VCaP (cell line): ENCODE data around the gene ELOVL2.
"Not testable (repeated sequence)": the region's sequence is repeated elsewhere in the genome, so short reads cannot be mapped to it uniquely, and the experiment has no call there.

ENCODE experiments used
- H3K27ac ChIP-seq: fragments of 450-650 bp; 2 replicates; pipeline ENCODE4 v1.5.1; 2017
- TF ChIP-seq, protein P1 (sequence below): fragments of 450-650 bp; conservative IDR thresholded peaks from 2 replicates; pipeline ENCODE4 v1.5.1; 2017; ENCODE audit warnings: mild to moderate bottlenecking, moderate library complexity

Gene ELOVL2

DNA sequence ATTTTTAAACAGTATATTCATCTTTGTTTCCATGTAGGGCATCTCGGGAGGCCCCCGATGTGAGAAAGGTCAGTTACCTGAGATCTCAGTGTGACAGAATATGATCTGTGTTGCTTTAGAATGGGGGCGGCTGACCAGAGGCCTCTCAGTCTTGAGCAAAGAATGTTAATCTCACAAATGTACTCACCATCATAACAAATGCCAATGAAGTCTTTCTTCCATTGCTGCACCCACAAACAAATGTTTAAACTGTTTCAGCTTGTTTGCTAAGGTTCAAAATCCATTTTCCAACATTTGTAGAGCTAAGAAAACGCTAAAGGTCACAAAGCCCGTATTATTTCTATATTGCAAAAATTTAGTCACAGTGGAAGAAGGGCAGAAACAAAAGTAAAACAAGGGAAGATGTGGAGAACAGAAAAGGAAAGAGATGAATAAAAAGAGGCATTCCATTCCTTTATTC, 31.8 kb downstream of the ELOVL2 start:
- H3K27ac ChIP-seq, result no peak overlapping the region
- TF ChIP-seq, protein P1, sequence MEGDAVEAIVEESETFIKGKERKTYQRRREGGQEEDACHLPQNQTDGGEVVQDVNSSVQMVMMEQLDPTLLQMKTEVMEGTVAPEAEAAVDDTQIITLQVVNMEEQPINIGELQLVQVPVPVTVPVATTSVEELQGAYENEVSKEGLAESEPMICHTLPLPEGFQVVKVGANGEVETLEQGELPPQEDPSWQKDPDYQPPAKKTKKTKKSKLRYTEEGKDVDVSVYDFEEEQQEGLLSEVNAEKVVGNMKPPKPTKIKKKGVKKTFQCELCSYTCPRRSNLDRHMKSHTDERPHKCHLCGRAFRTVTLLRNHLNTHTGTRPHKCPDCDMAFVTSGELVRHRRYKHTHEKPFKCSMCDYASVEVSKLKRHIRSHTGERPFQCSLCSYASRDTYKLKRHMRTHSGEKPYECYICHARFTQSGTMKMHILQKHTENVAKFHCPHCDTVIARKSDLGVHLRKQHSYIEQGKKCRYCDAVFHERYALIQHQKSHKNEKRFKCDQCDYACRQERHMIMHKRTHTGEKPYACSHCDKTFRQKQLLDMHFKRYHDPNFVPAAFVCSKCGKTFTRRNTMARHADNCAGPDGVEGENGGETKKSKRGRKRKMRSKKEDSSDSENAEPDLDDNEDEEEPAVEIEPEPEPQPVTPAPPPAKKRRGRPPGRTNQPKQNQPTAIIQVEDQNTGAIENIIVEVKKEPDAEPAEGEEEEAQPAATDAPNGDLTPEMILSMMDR, result no peak

DNA sequence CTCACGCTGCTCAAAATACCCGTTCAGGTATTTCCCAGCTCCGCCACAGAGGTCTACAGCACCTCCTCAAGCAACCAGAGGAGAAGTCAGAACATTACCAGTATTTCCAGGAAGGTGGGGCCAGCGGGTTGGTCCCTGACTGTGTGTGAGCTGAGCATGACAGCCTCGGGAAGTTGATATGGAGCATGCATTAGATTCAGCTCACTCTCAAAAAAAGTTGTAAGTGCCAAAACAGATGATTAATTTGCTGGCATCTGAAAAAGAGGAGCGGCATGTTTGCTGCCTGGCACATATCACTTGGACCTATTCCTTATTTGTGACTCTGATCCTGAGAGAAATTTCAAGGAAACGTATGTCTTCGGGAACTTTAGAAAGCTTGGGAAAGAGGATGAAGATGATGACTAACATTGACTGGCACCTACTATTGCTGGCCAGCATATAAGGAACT, 32.3 kb downstream of the ELOVL2 start:
- TF ChIP-seq, protein P1, result no peak
- no peak overlapping the region for H3K27ac ChIP-seq

DNA sequence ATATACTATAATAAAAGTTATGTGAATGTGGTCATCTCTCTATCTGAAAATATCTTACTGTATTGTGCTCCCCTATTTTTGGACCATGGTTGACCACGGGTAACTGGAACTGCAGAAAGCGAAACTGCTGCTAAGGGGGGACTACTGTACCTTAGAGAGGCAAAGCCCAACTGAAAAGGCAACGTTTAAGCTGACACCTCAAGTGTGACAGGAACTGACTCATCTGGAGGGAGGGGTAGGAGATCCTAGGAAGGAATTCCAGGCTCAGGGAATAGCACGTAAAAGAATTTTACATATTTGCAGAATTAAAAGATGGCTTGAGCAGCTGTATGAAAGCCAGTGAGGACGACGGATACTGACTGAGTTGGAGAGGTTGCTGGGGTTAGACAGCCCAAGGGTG, 34.8 kb downstream of the ELOVL2 start:
- no peak overlapping the region for H3K27ac ChIP-seq
- TF ChIP-seq, protein P1, result no peak

DNA sequence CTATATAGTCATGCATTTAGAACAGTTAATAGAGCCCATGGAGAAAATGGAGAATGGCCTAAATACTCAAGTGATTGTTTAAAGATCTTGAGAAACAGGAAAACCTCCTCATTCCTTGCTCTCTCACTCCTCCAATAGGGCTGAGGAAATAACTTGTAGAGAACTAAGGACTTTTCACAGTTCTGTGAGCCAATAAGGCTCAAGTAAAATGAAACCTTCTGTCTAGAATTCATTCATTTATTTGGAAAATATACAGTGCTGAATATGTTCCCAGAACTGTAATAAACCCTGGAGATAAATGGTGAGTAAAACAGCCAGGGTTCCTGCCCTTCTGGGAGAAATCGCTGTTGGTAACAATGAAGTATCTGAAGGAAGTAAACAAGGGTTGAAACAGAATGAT, 35.3 kb downstream of the ELOVL2 start:
- TF ChIP-seq, protein P1, result no peak
- H3K27ac ChIP-seq, result peak overlapping the region; percentile 35

DNA sequence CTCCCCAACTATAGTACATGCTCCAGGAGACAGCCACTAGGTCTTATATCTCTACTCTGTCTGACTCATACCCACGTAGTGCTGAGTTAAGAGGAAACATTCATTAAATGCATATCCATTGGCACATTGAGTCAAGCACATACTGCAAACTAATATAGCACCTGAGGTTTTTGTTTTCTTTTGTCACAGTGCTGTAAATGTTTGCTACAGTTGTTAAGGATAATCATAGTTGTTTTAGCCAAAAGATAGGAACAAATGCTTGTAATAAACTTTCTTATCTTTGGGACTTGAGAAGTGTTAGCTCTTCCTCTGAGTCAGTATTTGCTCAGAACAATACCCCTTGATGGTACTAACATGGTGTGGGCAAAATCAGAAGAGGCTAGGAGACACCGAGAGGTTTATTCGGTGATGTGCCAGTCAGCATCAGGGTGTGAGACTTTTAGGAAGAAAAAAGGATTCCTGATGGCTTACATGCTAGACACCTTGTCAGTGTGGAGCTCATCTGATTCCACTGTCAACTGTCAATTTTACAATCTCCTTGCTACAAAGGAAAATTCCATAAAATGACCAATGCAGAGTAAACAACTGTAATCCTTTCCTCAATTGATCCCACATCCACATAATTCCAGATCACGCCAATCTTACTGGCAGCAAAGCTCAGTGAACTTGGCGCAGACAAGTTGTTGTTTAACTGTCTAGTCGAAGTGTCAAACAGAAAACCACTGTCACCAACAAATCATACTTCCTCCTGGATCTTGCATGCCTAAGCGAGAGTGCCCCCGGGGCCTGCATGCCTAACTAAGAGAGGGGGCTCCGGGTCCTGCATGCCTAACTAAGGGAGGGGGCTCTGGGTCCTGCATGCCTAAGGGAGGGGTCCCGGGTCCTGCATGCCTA, 36.1 kb downstream of the ELOVL2 start:
- H3K27ac ChIP-seq, result peak overlapping the region; percentile 35
- TF ChIP-seq, protein P1, result no peak

DNA sequence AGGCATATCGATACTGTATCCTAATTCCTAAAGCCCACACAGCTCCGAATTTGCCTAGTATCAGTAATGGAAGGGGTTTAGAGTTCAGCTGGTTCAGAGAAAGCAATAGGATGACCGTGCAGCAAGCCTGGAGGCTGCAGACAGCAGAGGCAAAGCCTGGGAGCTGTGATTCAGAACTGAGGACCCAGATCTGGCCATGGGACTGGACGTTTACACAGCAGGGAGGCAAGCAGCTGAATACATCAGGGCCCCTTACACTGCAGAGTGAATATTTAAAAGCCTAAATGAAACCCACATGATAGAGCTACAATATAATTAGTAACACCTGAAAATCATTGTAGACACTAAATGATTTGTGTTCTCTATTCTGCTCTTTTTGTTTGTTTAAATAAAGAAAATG, 38.0 kb downstream of the ELOVL2 start:
- TF ChIP-seq, protein P1, result no peak
- H3K27ac ChIP-seq, result no peak overlapping the region

DNA sequence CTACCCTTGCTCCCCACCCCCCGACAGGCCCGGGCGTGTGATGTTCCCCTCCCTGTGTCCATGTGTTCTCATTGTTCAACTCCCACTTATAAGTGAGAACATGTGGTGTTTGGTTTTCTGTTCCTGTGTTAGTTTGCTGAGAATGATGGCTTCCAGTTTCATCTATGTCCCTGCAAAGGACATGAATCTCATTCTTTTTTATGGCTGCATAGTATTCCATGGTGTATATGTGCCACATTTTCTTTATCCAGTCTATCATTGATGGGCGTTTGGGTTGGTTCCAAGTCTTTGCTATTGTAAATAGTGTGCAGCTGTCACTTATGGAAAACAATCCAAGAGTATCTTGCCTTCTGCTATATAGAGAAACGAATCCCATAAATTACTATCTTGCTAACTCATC, 40.8 kb downstream of the ELOVL2 start:
- H3K27ac ChIP-seq, result not testable (repeated sequence)

DNA sequence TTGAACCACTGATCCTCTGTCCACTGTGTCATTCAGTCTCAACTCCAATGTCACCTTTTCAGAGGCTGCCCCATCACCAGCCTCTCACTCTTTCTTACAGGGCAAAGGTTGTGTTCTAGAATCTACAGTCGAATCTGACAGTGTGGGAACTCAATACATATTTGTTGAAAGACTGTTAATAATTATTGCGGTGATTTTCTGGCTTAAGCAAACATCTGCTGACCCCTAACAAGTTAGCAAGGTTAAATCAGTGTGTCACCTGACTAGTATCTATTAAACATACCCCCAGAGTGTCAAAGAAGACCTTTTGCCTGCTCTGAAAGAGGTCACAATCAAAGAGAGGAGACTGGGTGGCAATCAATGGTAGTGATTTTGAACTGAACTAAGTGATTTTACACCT, 41.9 kb downstream of the ELOVL2 start:
- H3K27ac ChIP-seq, result no peak overlapping the region
- TF ChIP-seq, protein P1, result no peak
